ENCODE results near the gene ALDH9A1.
"Not testable (repeated sequence)": the region's sequence is repeated elsewhere in the genome, so short reads cannot be mapped to it uniquely, and the experiment has no call there.

The ALDH9A1 gene

DNA sequence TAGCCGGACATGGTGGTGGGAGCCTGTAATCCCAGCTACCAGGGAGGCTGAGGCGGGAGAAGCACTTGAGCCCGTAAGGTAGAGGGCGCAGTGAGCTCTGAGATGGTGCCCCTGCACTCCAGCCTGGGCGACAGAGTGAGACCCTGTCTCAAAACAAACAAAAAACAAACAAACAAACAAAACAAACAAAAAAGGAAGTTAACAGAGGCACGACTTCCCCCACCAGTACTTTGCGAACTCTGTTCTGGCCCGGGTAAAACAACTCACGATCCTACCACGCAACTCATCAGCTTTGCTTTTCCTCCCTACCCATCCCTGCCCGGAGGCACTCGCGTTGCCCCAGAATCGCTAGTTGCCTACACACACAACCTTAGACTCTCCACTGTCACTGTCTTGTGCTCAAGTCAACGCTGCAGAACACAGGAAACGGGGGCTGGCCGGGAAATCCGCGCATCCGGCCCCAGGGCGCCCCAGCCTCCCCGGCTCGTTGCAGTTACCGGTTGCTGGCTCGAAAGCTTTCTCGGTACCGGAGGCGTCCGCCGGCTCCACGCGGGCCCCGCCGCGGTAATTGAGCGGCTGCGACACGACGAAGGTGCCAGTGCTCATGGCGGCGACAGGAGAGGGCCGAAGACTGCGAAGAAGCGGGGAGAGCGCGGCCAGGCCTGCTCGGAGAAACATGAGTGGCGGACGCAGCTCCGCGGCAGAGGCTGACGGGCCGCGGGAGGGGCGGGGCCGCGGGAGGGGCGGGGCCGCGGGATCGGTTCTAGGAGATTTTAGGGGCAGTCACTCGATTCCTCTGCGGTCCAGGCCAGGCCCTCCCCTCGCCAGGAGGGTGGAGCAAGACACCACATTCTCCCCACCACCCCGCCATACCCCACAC is at the start of gene ALDH9A1:
ALDH9A1 (minus strand) TSS at position 682 of the 880 bp plus-strand sequence; CDS start at position 678, 4 bp downstream.
- DNase-seq (ENCODE audit: low read depth), result peak; percentile 54
- H3K4me3 ChIP-seq (ENCODE audit: low read depth, low read length), result peak within 1 kb of the TSS; percentile 87

DNA sequence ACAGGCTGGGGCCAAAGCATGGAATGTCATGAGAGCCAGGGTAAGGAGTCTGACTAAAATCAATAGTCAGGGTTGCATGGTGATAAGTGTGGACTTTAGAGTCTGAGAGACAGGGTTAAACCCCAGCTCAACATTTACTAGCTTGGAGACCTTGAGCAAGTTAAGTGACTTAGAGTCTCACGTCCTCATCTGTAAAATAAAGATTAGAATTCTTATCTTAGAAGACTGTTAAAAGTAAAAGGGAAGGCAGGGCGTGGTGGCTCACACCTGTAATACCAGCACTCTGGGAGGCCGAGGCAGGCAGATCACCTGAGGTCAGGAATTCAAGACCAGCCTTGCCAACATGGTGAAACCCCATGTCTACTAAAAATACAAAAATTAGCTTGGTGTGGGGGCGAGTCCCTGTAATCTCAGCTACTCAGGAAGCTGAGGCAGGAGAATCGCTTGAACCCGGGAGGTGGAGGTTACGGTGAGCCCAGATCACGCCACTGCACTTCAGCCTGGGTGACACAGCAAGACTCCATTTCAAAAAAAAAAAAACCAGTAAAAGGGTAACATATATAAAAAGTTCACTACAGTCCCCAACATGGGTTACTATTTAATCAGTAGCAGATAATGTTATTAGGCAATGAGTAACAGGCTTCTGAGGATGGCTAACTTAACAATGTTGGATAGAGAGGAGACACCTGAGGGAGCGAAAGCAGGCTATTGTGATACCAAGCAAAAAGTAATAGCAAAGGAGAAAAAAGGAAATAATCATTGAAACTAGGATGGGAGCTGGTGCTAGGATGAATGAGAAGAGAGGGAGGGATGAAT is 49.5 kb upstream of the ALDH9A1 start:
- no peak for DNase-seq (ENCODE audit: low read depth)
- no peak overlapping the region for H3K4me3 ChIP-seq (ENCODE audit: low read depth, low read length)

DNA sequence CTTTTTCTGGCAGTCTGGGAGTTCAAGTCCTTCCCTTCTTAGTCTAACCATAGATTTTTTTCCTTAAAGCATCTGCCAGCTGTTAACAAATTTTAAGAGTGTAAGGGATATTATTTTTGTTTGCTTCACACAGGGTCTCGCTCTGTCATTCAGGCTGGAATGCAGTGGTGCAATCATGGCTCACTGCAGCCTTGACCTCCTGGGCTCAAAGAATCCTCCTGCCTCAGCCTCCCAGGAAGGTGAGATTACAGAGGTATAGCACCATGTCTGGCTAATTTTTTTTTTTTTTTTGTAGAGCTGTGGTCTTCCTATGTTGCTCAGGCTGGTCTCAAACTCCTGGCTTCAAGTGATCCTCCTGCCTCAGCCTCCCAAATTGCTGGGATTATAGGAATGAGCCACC is 46.6 kb upstream of the ALDH9A1 start:
- not testable (repeated sequence) for DNase-seq (ENCODE audit: low read depth); H3K4me3 ChIP-seq (ENCODE audit: low read depth, low read length)

DNA sequence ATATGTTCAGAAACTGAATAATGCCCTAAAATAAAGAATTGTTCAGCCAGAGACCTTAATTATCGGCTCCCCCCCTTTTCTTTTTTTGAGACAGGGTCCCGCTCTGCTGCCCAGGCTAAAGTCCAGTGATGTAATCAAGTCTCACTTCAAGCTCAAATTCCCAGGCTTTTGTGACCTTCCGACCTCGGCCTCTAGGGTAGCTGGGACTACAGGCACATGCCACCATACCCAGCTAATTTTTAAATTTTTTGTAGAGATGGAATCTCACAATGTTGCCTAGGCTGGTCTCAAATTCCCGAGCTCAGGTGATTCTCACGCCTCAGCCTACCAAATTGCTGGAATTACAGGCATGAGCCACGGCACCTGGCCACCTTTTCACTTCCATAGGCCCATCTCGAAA is 43.8 kb upstream of the ALDH9A1 start:
- H3K4me3 ChIP-seq (ENCODE audit: low read depth, low read length), result no peak overlapping the region
- no peak for DNase-seq (ENCODE audit: low read depth)

DNA sequence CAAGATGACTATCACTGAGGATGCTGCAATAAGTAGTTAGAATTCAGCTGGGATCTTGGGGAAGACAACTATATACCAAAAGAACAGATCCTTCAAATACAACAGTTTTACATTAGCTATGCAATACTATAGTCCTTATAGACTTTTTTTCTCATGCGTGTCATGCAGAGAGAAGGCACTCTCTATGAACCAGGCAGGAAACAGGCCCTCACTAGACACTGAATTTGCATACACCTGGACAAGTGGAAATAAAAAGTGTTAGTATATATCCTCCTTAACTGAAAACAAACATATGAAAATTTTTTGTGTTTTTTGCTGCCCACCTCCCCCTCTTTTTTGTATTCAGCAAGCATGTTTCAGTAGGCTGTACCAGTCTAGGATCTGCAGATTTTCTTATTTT is 40.4 kb upstream of the ALDH9A1 start:
- H3K4me3 ChIP-seq (ENCODE audit: low read depth, low read length), result no peak overlapping the region
- no peak for DNase-seq (ENCODE audit: low read depth)

DNA sequence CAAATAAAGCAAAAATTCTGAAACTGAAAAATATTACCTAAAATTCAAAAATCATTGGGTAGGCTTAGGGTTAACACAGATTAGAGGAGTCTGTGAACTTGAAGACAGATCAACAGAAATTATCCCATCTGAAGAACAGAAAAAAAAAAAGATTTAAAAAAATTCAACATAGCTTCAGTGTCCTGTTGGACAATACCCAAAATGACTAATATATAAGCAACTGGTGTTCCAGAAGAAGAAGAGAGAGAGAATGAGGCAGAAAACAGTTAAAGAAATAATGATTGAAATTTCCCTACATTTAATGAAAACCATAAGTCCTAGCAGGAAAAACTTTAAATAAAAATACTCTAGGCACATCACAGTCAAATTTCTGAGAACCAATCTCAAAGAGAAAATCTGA is 38.8 kb upstream of the ALDH9A1 start:
- H3K4me3 ChIP-seq (ENCODE audit: low read depth, low read length), result no peak overlapping the region
- DNase-seq (ENCODE audit: low read depth), result no peak

DNA sequence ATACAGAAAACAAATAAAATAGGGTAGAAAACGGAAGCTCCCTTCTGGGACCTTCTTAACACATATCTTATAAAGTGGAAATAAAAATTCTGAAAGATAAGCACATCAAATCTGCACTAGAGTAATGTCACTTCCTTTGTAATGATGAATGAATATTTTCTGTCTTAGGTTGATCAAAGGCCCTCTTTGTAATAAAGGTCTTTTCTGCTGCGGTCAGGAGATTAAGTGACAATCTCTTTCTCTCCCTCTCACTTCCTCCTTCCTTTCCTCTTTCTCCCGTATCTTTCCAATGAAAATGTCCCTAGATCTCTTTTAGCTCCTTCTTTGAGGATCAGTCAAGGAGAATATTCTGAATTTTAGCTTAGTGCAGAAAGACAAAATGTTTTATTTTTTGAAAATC is 36.5 kb upstream of the ALDH9A1 start:
- DNase-seq (ENCODE audit: low read depth), result no peak
- H3K4me3 ChIP-seq (ENCODE audit: low read depth, low read length), result no peak overlapping the region

DNA sequence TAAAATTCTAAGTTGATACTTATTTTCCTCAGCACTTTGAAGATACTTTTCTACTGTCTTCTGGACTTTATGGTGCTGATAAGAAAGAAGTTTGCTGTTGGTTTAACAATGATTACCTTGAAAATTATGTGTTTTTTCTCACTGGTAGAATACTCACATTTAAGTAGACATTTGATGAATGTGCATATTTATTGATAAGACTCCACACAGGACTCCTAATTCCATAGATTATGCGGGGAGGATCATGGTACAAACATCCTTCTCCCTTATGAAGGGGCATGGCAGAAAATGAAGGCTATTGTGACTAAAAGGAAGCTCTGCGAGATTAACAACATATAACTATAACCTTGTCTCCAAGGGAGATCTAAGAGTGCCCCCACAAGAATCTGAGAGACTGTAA is 28.5 kb upstream of the ALDH9A1 start:
- no peak overlapping the region for H3K4me3 ChIP-seq (ENCODE audit: low read depth, low read length)
- no peak for DNase-seq (ENCODE audit: low read depth)

DNA sequence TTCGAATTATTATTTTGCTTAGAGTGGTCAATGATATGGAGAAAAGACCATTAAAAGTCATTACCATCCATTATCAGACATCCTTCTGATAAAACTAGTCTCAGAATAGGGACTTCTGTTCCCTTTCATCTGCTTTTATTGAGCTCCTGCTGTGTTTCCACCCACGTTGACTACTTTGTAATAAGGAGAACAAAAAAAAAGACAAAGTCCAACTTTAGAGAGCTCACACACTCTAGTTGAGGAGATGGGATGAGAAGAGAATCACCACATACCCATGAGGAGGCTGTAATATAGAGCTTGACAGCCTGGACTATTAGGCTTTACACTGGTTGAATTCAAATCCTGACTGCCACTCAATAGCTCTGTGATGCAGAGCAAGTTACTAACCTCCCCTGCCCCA is 27.8 kb upstream of the ALDH9A1 start:
- no peak for DNase-seq (ENCODE audit: low read depth)

DNA sequence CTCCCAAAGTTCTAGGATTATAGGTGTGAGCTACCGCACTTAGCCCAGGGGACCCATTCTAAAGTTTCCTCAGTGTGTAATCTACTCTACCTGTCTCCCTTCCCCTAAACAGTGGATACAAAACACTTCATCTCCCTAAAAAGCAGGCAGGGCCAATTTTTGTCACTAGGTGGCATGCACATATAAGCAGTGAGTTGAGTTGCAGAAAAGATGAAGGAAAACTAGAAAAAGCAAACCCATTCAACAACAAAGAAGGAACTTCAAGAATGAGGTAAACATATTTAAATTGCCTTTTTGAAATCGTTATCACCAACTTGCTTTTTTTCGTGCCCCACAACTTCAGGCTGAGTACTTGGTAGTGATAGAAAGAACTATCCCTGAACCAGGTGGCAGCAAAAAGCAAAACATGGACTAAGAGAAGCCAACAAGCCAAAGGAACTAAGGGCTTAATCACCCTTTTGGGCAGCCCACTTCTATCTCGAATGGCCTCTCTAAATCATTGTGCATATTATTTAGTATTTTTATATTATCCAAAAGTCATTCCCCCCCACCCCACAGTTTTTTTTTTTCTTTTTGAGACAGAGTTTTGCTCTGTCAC is 19.7 kb upstream of the ALDH9A1 start:
- DNase-seq (ENCODE audit: low read depth), result no peak
- H3K4me3 ChIP-seq (ENCODE audit: low read depth, low read length), result no peak overlapping the region

More for the DNA sequence above, 27.8 kb upstream of the ALDH9A1 start:
- H3K4me3 ChIP-seq (ENCODE audit: low read depth, low read length), result no peak overlapping the region

DNA sequence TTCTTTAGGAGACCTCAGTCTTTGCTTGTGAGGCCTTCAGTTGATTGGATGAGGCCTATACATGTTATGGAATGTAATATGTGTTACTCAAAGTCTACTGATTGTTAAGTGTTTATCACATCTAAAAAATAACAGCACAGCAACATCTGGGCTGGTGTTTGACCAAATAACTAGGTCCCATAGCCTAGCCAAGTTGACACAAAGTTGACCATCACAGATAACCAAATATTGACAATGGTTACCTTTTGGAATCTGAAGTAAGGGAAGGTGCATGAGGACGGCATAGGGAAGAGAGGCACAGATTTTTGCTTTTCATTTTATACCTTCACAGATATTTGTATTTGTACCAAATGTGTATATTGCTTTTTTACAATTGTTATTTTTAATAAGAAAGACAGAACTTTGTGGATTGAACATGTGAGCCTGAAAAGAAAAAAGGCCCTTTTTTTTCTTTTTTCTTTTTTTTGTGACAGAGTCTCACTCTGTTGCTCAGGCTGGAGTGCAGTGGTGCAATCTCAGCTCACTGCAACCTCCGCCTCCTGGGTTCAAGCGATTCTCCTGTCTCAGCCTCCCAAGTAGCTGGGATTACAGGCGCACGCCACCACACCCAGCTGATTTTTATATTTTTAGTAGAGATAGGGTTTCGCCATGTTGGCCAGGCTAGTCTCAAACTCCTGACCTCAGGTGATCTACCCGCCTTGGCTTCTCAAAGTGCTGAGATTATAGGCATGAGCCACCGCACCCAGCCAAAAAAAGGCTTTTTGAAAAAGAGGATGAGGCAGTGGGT is 18.1 kb upstream of the ALDH9A1 start:
- not testable (repeated sequence) for H3K4me3 ChIP-seq (ENCODE audit: low read depth, low read length); DNase-seq (ENCODE audit: low read depth)

DNA sequence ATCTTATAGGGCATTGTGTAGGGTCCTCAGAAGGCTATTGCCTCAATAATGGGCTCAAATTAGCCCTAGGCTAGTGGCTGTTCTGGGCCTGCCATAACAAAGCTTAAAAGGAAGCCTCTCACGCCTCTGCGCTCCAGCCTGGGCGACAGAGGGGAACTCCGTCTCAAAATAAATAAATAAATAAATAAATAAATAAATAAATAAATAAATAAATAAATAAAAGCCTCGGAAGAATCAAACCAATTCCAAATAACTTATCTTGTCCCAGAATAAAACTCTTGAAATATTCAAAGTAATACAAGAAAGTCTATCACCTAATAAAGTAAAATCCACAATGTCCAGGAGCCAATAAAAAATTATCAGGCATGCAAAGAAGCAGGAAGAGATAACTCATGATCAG is 14.4 kb upstream of the ALDH9A1 start:
- H3K4me3 ChIP-seq (ENCODE audit: low read depth, low read length), result no peak overlapping the region
- DNase-seq (ENCODE audit: low read depth), result no peak

DNA sequence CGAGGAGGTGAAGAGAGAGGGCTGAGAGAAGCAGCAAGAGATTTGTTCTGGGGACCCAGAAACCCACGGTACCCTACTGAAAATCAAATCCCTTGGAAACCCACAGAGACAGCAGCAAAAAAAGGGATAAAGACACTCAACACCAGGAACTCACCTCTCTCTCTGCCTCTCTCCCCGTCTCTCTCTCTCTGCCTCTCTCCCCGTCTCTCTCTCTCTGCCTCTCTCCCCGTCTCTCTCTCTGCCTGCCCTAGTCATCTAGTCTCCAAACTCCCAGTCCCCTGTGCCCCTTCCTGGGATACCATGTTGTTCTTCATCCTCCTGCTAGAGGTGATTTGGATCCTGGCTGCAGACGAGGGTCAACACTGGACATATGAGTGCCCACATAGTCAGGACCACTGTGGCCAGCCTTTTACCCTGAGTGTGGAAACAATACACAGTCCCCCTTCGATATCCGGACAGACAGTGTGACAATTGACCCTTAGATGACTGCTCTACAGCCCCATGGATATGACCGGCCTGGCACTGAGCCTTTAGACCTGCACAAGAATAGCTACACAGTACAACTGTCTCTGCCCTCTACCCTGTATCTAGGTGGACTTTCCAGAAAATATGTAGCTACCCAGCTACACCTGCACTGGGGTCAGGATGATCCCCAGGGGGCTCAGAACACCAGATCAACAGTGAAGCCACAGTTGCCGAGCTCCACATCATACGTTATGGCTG is 9.8 kb upstream of the ALDH9A1 start:
- H3K4me3 ChIP-seq (ENCODE audit: low read depth, low read length), result no peak overlapping the region
- no peak for DNase-seq (ENCODE audit: low read depth)

DNA sequence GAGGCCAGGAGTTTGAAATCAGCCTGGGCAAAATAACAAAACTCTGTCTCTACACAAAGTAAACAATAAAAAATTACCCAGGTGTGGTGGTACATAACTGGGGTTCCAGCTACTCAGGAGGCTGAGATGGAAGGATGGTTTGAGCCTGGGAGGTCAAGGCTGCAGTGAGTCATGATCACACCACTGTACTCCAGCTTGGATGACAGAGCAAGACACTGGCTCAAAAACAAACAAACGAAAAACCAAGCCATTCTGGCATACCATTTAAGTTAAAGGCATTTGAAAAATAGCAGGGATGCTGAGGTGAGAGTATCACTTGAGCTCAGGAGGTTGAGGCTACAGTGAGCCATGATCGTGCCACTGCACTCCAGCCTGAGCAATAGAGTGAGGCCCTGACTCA is 5.3 kb upstream of the ALDH9A1 start:
- no peak for DNase-seq (ENCODE audit: low read depth)
- no peak overlapping the region for H3K4me3 ChIP-seq (ENCODE audit: low read depth, low read length)

DNA sequence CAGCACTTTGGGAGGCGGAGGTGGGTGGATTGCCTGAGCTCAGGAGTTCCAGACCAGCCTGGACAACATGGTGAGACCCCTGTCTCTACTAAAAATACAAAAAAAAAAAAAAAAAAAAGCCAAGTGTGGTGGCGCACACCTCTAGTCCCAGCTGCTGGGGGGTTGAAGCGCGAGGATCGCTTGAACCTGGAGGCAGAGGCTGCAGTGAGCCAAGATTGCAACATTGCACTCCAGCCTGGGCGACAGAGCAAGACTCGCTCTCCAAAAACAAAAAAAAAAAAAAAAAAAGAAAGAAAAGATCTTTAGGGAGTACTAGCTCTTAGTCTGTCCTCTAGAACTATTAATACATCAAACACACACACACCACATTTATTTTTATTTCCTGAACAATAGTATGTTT is 3.6 kb upstream of the ALDH9A1 start:
- H3K4me3 ChIP-seq (ENCODE audit: low read depth, low read length); DNase-seq (ENCODE audit: low read depth): not testable (repeated sequence)

DNA sequence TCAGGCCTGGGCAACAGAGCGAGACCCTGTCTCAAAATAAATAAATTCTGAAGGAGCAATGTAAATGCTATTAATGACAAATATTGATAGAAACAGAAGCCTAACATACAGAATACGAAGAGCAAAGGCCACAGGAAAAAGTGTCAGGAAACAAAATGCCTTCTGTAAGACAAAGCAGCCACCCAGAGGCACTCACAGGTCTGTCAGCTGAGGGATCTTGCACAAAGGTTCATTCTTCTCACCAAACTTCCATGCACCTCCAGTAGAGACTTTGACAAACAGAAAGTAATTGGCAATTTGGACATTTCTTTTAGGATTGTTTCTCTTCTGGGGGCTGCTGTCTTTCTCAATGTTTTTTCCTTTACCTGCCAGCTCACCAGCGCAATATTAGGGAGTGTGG is 1.2 kb upstream of the ALDH9A1 start:
- H3K4me3 ChIP-seq (ENCODE audit: low read depth, low read length), result no peak overlapping the region
- no peak for DNase-seq (ENCODE audit: low read depth)

DNA sequence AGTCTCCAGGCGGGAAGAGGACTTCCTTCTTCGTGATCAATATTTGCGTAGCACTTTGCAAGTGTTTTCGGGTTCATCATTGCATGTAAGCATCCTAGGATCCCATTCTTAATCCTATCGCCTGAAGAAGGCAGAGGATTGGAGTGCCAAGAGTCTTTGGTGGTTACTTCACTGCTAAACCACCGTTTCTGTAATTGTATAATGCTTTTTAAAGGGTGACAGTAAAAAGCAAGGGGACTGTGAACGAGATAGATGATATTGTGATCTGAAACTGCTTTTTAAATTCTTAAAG is 345 bp upstream of the ALDH9A1 start:
- no peak for DNase-seq (ENCODE audit: low read depth)
- H3K4me3 ChIP-seq (ENCODE audit: low read depth, low read length), result peak overlapping the region; percentile 87

DNA sequence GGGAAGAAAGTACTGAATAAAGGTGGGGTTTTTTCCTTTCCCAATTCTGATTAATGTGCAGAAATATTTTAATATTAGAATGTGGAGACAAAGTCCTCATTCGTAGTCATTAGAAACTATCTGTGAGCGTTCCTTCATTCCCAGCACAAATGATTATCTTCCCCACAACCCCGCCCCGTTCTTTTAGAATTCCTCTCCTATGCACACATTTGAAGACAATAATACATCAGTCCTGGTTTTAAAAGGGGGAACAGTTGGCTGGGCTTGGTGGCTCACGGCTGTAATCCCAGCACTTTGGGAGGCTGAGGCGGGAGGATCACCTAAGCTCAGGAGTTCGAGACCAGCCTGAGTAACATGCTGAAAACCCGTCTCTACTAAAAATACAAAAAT is 876 bp downstream of the ALDH9A1 start:
- peak overlapping the region; percentile 87 for H3K4me3 ChIP-seq (ENCODE audit: low read depth, low read length)
- DNase-seq (ENCODE audit: low read depth), result no peak

DNA sequence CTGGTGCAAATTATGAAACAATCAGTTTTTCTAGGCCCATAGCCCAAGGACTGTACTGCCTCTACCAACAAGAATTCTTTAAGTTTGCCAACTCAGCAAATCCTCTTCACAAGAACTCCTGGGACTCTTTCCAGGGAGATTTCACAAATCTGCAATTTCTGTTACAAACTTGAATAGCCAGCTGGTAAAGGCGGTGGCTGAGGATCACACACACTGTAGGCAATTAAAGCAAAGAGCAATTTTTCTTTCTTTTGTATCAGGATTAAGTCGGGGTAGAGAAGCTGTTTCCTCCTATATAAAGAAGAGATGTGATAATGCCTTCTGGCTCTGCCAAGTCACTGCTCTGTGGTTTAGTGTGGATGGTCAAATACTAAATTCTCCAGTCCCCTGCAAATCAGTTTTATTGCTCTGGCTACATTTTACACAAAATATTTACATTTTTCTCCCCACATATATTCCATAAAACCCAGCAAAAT is 1.7 kb downstream of the ALDH9A1 start:
- DNase-seq (ENCODE audit: low read depth), result peak; percentile 85
- peak overlapping the region; percentile 87 for H3K4me3 ChIP-seq (ENCODE audit: low read depth, low read length)
